Activated CD8-positive, alpha-beta T cell treated with anti-CD3 and anti-CD28 coated beads, Interleukin-2, amount 10 ng/mL, durations not matched to agents 7 days and 5 days (primary cell): ENCODE measurements around the gene NUP42. TPM values are rescaled to one million over a fixed set of nuclear protein-coding genes. Genes with fewer than 3 reads are reported as not detected.
A peak's percentile ranks its signal among the peaks of the same experiment; 100 is the strongest.
"Not testable (repeated sequence)": the region's sequence is repeated elsewhere in the genome, so short reads cannot be mapped to it uniquely, and the experiment has no call there.

Source experiments
- ATAC-seq: fragments of 150-1000 bp; cut with Tn5 transposase; one replicate; pipeline ENCODE4 v1.10.0; 2021; ENCODE audit warnings: moderate library complexity
- CTCF ChIA-PET: fragments of 350-600 bp; sonication (Branson Sonifier 250); formaldehyde crosslinking; loops from one replicate; lab custom pipeline; 2021; ENCODE audit warnings: antibody characterized with exemption; lab: Charles Lee
- POLR2A ChIA-PET: fragments of 350-600 bp; sonication (Branson Sonifier 250); formaldehyde crosslinking; loops from one replicate; lab custom pipeline; 2021; ENCODE audit warnings: antibody characterized with exemption; lab: Charles Lee
- DNase-seq: peaks from one replicate; pipeline ENCODE4 v3.0.0-alpha.2; 2020
- H3K27ac Mint-ChIP-seq: one replicate; pipeline ENCODE4 v1.8.0; 2021; ENCODE audit warnings: mild to moderate bottlenecking, mixed read lengths
- H3K27me3 Mint-ChIP-seq: one replicate; pipeline ENCODE4 v1.8.0; 2021; ENCODE audit warnings: low read depth, mixed read lengths
- H3K36me3 Mint-ChIP-seq: one replicate; pipeline ENCODE4 v1.8.0; 2021; ENCODE audit warnings: low read depth, mixed read lengths
- H3K4me1 Mint-ChIP-seq: one replicate; pipeline ENCODE4 v1.8.0; 2021; ENCODE audit warnings: low read depth, mixed read lengths
- H3K4me3 Mint-ChIP-seq: one replicate; pipeline ENCODE4 v1.8.0; 2021; ENCODE audit warnings: mild to moderate bottlenecking, mixed read lengths
- H3K9me3 Mint-ChIP-seq: one replicate; pipeline ENCODE4 v1.8.0; 2022; ENCODE audit warnings: mixed read lengths; ENCODE audit not compliant: insufficient read depth
- total RNA-seq, 2 experiments: library from RNA; stranded (reverse); gene quantifications; one replicate each; pipeline ENCODE4 v1.2.3, GENCODE V29; 2021

The NUP42 gene
- total RNA-seq, 2 experiments from 2014 or later, result 38.2 to 39.7 TPM

DNA sequence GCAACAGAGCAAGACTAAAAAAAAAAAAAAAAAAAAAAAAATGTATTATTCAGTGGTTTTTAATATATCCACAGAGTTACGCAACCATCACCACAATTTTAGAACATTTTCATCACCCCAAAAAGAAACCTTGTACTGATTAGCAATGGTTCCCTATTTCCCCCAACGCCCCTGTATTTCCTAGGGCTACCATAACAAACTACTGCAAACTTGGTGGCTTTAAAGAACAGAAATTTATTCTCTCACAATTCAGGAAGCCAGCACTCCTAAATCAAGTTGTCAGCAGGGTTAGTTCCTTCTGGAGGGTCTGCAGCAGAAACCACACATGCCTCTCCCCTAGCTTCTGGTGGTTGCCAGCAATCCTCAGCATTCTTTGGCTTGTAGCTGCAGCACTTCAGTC lies 5.9 kb upstream of the NUP42 start:
- no peaks in the 10 kb centered on the region for H3K36me3 Mint-ChIP-seq
- H3K4me3 Mint-ChIP-seq, result no peak overlapping the region
- H3K27ac Mint-ChIP-seq, result no peak overlapping the region
- DNase-seq, result no peak
- ATAC-seq, result no peak
- ChIA-PET POLR2A (interaction anchor here (0.6 kb wide), 1 partner anchor 63 kb away, joined by 3 read pairs; no protein-coding TSS in a partner anchor), CTCF (no interaction called here)
- peaks cover 4% of the 10 kb centered on the region for H3K27me3 Mint-ChIP-seq
- H3K4me1 Mint-ChIP-seq, result peaks cover 6% of the 10 kb centered on the region
- H3K9me3 Mint-ChIP-seq, result no peaks in the 10 kb centered on the region

DNA sequence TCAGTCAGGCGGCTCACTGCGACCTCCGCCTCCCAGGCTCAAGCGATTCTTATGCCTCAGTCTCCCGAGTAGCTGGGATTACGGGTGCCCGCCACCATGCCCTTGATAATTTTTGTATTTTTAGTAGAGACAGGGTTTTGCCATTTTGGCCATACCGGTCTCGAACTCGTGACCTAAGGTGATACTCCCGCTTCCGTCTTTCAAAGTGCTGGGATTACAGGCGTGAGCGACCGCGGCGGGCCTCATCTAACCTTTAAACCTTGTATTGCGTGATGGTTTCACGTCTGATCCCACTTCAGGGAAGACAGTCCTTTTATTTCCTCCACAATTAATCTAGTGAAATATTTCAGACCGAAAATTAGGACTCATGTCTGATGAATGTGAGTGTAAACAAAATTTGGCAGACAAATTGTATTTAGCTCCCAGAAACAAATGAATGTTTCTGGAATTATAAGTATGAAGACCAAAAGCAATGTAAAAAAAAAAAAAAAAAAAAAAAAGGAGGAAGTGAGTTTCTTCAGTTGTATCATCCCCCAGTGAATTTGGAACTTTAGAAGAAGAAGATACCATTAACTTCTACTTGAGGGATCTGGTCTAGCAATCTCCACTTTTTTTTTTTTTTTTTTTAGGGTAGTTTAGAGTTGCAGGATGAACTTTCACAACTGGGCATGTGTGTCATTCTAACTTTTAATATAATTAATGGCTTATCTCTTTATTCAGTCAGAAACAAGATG lies 1.6 kb downstream of the NUP42 start:
- Mint-ChIP-seq H3K9me3 (no peaks in the 10 kb centered on the region), H3K27me3 (peaks cover 4% of the 10 kb centered on the region), H3K4me3 (peak overlapping the region; percentile 92), H3K4me1 (peaks cover 37% of the 10 kb centered on the region), H3K27ac (peak overlapping the region; percentile 100), H3K36me3 (peaks cover 33% of the 10 kb centered on the region)
- CTCF ChIA-PET, result interaction anchor here (0.9 to 1.7 kb wide), 4 partner anchors 22 to 97 kb away, joined by 3 to 7 read pairs (median 3); no protein-coding TSS in a partner anchor
- ATAC-seq (no peak), DNase-seq (no peak)
- POLR2A ChIA-PET, result interaction anchor here (3.4 kb wide), 1 partner anchor 78 kb away, joined by 27 read pairs; the partner anchor contains the start of gene KLHL7

DNA sequence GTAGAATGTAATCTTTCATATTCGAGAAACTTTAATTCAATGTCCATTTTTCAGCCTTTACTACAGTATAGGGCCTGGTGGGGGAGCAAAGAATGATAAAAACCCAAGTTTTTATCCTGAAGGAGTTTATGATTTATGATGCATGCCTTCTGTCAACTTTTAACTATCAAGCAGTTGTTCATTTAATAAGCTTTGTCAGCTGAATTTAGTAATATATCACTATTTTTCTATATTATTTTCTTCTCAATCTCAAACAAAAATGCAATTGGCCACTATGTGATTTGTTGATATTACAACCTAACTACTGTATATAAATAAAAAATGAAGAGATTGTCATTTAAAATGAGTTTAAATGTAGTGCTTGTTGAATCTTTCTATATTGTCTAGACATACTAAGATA lies 2.4 kb downstream of the NUP42 start:
- peaks cover 39% of the 10 kb centered on the region for H3K4me1 Mint-ChIP-seq
- ChIA-PET POLR2A (no interaction called here), CTCF (interaction anchor here (0.6 to 1.7 kb wide), 3 partner anchors 67 to 98 kb away, joined by 3 to 7 read pairs (median 3); no protein-coding TSS in a partner anchor)
- H3K9me3 Mint-ChIP-seq, result no peaks in the 10 kb centered on the region
- peak overlapping the region; percentile 52 for H3K27ac Mint-ChIP-seq
- ATAC-seq, result no peak
- DNase-seq, result no peak
- no peaks in the 10 kb centered on the region for H3K27me3 Mint-ChIP-seq
- H3K36me3 Mint-ChIP-seq, result peaks cover 38% of the 10 kb centered on the region
- peak overlapping the region; percentile 92 for H3K4me3 Mint-ChIP-seq

DNA sequence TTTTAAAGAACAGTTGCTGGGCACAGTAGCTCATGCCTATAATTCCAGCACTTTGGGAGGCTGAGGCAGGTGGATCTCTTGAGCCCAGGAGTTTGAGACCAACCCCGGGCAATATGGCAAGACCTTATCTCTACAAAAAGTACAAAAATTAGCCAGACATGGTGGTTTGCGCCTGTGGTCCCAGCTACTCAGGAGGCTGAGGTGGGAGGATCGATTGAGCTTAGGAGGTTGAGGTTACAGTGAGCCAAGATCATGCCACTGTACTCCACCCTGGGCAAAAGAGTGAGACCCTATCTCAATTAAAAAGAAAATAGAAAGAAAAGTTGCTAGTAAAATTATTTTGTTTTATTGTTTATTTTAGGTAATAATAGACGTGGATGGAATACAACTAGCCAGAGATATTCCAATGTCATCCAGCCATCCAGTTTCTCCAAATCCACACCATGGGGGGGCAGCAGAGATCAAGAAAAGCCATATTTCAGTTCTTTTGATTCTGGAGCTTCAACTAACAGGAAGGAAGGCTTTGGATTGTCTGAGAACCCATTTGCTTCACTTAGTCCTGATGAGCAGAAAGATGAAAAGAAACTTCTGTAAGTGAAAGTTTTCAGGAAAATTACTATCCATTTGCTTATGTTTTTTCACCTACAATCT lies 3.0 kb downstream of the NUP42 start:
- POLR2A ChIA-PET, result no interaction called here
- H3K4me3 Mint-ChIP-seq, result no peak overlapping the region

DNA sequence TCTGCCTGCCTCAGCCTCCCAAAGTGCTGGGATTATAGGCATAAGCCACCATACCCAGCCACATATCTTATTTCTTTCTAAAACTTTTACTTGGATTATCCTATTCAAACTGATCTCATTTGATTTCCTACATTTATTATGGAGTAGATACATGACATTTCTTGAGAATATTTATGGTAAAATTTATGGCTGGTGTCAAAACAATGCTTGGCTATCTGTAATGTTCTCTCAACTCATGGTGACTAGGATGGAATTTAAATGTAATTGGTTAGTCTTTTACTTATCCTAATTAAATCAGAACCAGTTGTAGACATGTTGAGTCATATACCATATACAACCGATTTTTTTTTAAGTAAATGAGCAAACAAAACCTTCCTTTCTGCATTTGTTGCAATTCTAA lies 4.1 kb downstream of the NUP42 start:
- ATAC-seq, result no peak
- Mint-ChIP-seq H3K27ac (no peak overlapping the region), H3K4me3 (no peak overlapping the region), H3K36me3 (peaks cover 45% of the 10 kb centered on the region), H3K4me1 (peaks cover 34% of the 10 kb centered on the region), H3K9me3 (no peaks in the 10 kb centered on the region), H3K27me3 (no peaks in the 10 kb centered on the region)
- ChIA-PET CTCF (no interaction called here), POLR2A (no interaction called here)
- no peak for DNase-seq

More for the DNA sequence above, 3.0 kb downstream of the NUP42 start:
- no peak for ATAC-seq
- H3K27ac Mint-ChIP-seq, result no peak overlapping the region
- CTCF ChIA-PET, result interaction anchor here (0.6 to 1.7 kb wide), 7 partner anchors 11 to 99 kb away, joined by 3 to 7 read pairs (median 3); partner anchors contain the start of gene KLHL7
- peak; percentile 34 for DNase-seq
- H3K36me3 Mint-ChIP-seq, result peaks cover 39% of the 10 kb centered on the region
- H3K4me1 Mint-ChIP-seq, result peaks cover 40% of the 10 kb centered on the region
- no peaks in the 10 kb centered on the region for H3K9me3 Mint-ChIP-seq
- H3K27me3 Mint-ChIP-seq, result no peaks in the 10 kb centered on the region

DNA sequence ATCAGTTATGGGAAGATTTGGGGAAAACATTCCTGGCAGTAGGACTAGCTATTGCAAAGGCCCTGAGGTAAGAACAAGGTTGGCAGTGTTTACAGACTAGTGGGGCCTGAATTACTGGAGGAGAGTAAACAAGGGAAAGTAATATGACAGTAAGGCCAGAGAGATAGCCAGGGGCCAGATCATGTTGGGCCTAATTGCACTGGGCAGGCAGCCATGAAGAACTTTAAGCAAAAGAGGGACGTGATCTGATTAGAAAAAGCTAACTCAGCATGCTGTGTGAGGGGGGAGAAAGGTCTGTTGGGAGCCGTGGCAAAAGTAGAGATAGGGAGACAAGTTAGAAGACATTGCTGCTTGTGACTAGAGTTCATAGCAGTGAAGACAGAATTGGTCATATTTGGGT lies 9.2 kb downstream of the NUP42 start:
- no peak for DNase-seq
- Mint-ChIP-seq H3K27ac (peak overlapping the region; percentile 1), H3K9me3 (no peaks in the 10 kb centered on the region), H3K27me3 (no peaks in the 10 kb centered on the region), H3K4me1 (peaks cover 8% of the 10 kb centered on the region), H3K4me3 (no peak overlapping the region), H3K36me3 (peaks cover 41% of the 10 kb centered on the region)
- CTCF ChIA-PET, result interaction anchor here (1.0 kb wide), 1 partner anchor 105 kb away, joined by 4 read pairs; no protein-coding TSS in a partner anchor
- POLR2A ChIA-PET, result interaction anchor here (1.1 kb wide), 1 partner anchor 9 kb away, joined by 5 read pairs; the partner anchor contains the start of gene NUP42
- ATAC-seq, result no peak

DNA sequence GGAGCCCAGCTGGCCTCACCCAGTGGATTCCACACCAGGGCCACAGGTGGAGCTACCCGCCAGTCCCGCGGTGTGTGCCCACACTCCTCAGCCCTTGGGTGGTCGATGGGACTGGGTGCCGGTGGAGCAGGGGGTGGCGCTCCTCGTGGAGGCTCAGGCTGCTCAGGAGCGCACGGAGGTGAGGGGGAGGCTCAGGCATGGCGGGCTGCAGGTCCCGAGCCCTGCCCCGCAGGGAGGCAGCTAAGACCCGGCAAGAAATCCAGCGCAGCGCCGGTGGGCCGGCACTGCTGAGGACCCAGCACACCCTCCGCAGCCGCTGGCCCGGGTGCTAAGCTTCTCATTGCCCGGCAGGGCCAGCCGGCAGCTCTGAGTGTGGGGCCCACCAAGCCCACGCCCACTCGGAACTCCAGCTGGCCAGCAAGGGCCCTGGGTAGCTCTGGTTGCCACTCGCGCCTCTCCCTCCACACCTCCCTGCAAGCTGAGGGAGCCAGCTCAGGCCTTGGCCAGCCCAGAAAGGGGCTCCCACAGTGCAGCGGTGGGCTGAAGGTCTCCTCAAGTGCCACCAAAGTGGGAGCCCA lies 11.9 kb downstream of the NUP42 start:
- H3K4me1 Mint-ChIP-seq, H3K4me3 Mint-ChIP-seq, DNase-seq, H3K27ac Mint-ChIP-seq, H3K9me3 Mint-ChIP-seq, ATAC-seq, POLR2A ChIA-PET, H3K27me3 Mint-ChIP-seq: not testable (repeated sequence)
- H3K36me3 Mint-ChIP-seq, result peaks cover 39% of the 10 kb centered on the region
- CTCF ChIA-PET, result interaction anchor here (0.6 kb wide), 1 partner anchor 412 kb away, joined by 4 read pairs; no protein-coding TSS in a partner anchor

DNA sequence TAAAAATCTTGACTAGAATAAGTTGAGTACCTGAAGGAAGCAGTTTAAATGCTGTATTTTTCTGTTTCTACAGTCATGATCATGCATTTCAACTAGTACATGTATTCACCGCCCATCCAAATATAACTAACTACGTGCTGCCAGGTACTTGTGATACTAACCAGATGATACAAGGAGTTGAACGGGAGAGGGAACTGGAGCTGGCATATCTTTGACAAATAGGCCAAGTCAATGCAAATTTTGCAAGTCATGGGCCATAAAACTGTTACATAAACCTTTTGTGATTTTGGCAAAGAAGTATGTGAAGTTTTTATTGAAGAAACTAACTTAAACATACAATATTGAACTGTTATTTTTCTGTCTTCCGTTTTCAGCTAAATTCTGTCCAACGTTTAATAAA lies 14.5 kb downstream of the NUP42 start:
- Mint-ChIP-seq H3K9me3 (no peaks in the 10 kb centered on the region), H3K4me3 (no peak overlapping the region), H3K27me3 (no peaks in the 10 kb centered on the region), H3K27ac (no peak overlapping the region), H3K4me1 (no peaks in the 10 kb centered on the region), H3K36me3 (peaks cover 38% of the 10 kb centered on the region)
- DNase-seq (no peak), ATAC-seq (no peak)
- POLR2A ChIA-PET, result no interaction called here
- CTCF ChIA-PET, result interaction anchor here (1.1 kb wide), 1 partner anchor 11 kb away, joined by 3 read pairs; no protein-coding TSS in a partner anchor

DNA sequence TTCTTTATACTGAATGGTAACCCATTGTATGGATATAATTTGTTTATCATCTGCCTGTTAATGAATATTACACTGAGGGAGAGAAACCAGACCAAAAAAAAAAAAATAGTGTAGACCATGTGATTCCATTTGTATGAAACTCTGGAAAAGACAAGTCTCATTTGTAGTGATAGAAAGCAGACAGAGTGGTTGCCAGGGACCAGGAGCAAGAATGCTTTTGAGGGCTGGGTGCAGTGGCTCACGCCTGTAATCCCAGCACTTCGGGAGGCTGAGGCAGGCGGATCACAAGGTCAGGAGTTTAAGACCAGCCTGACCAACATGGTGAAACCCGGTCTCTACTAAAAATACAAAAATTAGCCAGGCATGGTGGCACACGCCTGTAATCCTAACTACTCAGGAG lies 15.9 kb downstream of the NUP42 start:
- DNase-seq, H3K4me3 Mint-ChIP-seq, H3K4me1 Mint-ChIP-seq, CTCF ChIA-PET, H3K27me3 Mint-ChIP-seq, H3K27ac Mint-ChIP-seq, POLR2A ChIA-PET, ATAC-seq, H3K9me3 Mint-ChIP-seq: not testable (repeated sequence)
- peaks cover 41% of the 10 kb centered on the region for H3K36me3 Mint-ChIP-seq

DNA sequence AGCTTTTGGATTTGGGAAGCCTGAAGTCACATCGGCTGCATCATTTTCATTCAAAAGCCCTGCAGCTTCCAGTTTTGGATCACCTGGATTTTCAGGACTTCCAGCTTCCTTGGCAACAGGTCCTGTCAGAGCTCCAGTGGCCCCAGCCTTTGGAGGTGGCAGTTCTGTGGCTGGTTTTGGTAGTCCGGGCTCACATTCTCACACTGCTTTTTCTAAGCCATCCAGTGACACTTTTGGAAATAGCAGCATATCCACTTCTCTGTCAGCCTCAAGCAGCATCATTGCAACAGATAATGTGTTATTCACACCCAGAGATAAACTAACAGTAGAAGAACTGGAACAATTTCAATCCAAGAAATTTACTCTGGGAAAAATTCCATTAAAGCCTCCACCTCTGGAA lies 18.5 kb downstream of the NUP42 start:
- DNase-seq (no peak), ATAC-seq (no peak)
- ChIA-PET POLR2A (no interaction called here), CTCF (no interaction called here)
- Mint-ChIP-seq H3K36me3 (peaks cover 49% of the 10 kb centered on the region), H3K9me3 (no peaks in the 10 kb centered on the region), H3K27me3 (peaks cover 1% of the 10 kb centered on the region), H3K4me3 (no peak overlapping the region), H3K4me1 (peaks cover 1% of the 10 kb centered on the region), H3K27ac (no peak overlapping the region)

DNA sequence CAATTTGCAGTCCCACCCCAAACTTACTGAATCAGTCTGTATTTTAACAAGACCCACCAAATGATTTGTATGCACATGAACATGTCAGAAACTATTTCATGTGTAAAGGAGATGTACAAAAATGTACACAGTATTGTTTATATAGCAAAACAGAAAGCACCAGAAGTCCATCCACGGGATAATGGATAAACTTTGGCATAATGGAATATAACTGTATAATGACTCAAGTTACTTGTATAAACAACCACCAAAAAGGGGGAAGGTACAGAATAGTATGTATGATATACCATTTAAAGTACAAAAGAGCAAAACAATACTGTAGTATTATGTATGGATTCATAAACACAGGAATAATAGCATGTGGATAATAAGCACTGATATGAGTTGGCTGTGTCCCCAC lies 22.4 kb downstream of the NUP42 start:
- Mint-ChIP-seq H3K4me3 (no peak overlapping the region), H3K27ac (no peak overlapping the region), H3K4me1 (peaks cover 10% of the 10 kb centered on the region), H3K9me3 (no peaks in the 10 kb centered on the region), H3K36me3 (peaks cover 46% of the 10 kb centered on the region), H3K27me3 (peaks cover 20% of the 10 kb centered on the region)
- ATAC-seq (no peak), DNase-seq (no peak)
- CTCF ChIA-PET, result no interaction called here
- POLR2A ChIA-PET, result no interaction called here
